GM12892 (cell line): Measurements from ENCODE around the gene PRDM15.

Experiments
- POLR2A ChIP-seq: IDR thresholded peaks from 2 replicates; pipeline ENCODE4 v1.6.1; 2011; ENCODE audit warnings: low read depth, low read length, control low read depth
- POLR2AphosphoS5 ChIP-seq: IDR thresholded peaks from 2 replicates; pipeline ENCODE4 v1.6.1; 2011; ENCODE audit warnings: low read depth, low read length, control low read depth
- TAF1 ChIP-seq: IDR thresholded peaks from 2 replicates; pipeline ENCODE4 v1.6.1; 2011; ENCODE audit warnings: low read depth, mild to moderate bottlenecking, control low read depth, low read length, borderline replicate concordance

DNA sequence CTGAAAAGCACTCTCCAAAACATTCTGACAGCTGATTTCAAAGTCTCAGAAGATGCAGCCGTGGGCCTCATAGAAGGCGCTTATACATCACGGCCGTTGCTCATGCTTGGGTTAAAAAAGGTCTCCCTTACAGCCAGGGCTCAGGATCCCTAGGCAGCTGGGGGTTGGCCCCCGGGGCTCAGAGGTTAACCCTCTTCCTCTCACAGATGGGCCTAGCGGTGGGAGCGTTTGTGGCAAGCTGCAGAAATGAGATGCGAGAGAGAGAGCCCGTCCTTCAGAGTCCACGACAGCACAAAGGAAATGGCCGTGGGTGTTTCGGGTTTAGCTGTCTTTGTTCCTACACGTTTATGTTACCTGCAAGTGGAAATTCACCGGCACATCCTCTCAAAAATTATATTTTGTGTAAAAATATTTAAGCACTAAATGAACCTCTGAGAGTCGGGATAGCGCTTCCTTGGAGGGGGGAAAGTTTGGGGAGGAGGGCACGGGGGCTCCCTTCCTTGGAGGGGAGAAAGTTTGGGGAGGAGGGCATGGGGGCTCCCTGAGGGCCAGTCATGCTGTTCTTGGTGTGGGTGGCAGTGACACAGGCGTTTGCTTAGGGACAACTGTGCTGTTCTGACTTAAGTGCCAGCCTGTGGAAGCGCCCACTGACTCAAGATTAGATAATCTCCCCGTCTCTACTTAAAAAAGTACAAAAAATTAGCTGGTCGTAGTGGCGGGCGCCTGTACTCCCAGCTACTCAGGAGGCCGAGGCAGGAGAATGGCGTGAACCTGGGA is 20.5 kb upstream of the PRDM15 start:
- TF ChIP-seq POLR2A (no peak), POLR2AphosphoS5 (no peak), TAF1 (no peak)
